Endothelial cell of umbilical vein (primary cell): ENCODE results near the gene NUP214. TPM values are rescaled to one million over a fixed set of nuclear protein-coding genes. Genes with fewer than 3 reads are reported as not detected.

ENCODE experiments used
- BruUV-seq: library from RNA; stranded (reverse); fragments of 400-500 nt; replicated peaks from 2 replicates; lab custom pipeline; 2021; lab: Mats Ljungman, UMichigan
- CTCF ChIA-PET: fragments of 300-600, 350-600 bp; sonication (Branson Sonifier 250); formaldehyde crosslinking; loops from one replicate; lab custom pipeline; 2021; ENCODE audit warnings: antibody characterized with exemption, inconsistent platforms; lab: Charles Lee
- POLR2A ChIA-PET: fragments of 300-600, 350-600 bp; sonication (Branson Sonifier 250); formaldehyde crosslinking; loops from one replicate; lab custom pipeline; 2021; ENCODE audit warnings: antibody characterized with exemption, inconsistent platforms; lab: Charles Lee
- DNase-seq: peaks from one replicate; pipeline ENCODE4 v3.0.0-alpha.2; 2011; ENCODE audit warnings: low read depth, low spot score
- FAIRE-seq: peaks from 2 replicates; lab custom pipeline; 2011; peaks lifted over from hg19 to GRCh38; lab: Jason Lieb, UNC
- H2AFZ ChIP-seq: 2 replicates; pipeline ENCODE4 v1.6.0; 2012; ENCODE audit warnings: low read depth, low read length, control low read depth, inconsistent platforms
- H3K27ac ChIP-seq: 2 replicates; pipeline ENCODE4 v1.5.1; 2011; ENCODE audit warnings: low read depth, mild to moderate bottlenecking, control low read depth, low read length, moderate library complexity; ENCODE audit not compliant: insufficient read depth
- H3K27me3 ChIP-seq, 2 experiments: 2 replicates each; pipeline versions ENCODE4 v1.6.0 to v1.6.1; 2011; ENCODE audit warnings: low read length in 2 of 2, mixed read lengths in 1 of 2; ENCODE audit not compliant: control insufficient read depth in 2 of 2, insufficient read depth in 2 of 2
- H3K36me3 ChIP-seq, 2 experiments: 2 replicates in 1 of 2; 3 replicates in 1 of 2; pipeline ENCODE4 v1.5.1; 2011; ENCODE audit warnings: low read length in 2 of 2, mild to moderate bottlenecking in 1 of 2, moderate library complexity in 1 of 2; ENCODE audit not compliant: control insufficient read depth in 2 of 2, insufficient read depth in 2 of 2; ENCODE audit errors: extremely low read depth in 1 of 2
- H3K4me1 ChIP-seq: 3 replicates; pipeline ENCODE4 v1.5.1; 2011; ENCODE audit warnings: mild to moderate bottlenecking, low read length; ENCODE audit not compliant: control insufficient read depth, insufficient read depth; ENCODE audit errors: extremely low read depth
- H3K4me2 ChIP-seq: 2 replicates; pipeline ENCODE4 v1.6.1; 2011; ENCODE audit warnings: low read length, control low read depth, mixed read lengths; ENCODE audit not compliant: insufficient read depth
- H3K4me3 ChIP-seq, 3 experiments: fragments of 200-600 bp in 1 of 3; sonication (generic), shearing (Covaris generic) in 1 of 3; replicated peaks in 1 of 3; 2 replicates each; pipeline ENCODE4 v1.5.1; 2011 to 2016; ENCODE audit warnings: control low read depth in 3 of 3, low read length in 3 of 3, mild to moderate bottlenecking in 2 of 3, inconsistent platforms in 1 of 3, low read depth in 1 of 3, moderate library complexity in 1 of 3; ENCODE audit not compliant: insufficient read depth in 1 of 3
- H3K79me2 ChIP-seq: 2 replicates; pipeline ENCODE4 v1.6.0; 2012; ENCODE audit warnings: low read length, inconsistent platforms; ENCODE audit not compliant: control insufficient read depth, insufficient read depth
- H3K9ac ChIP-seq: replicated peaks from 2 replicates; pipeline ENCODE3; 2011; ENCODE audit warnings: low read length, control low read depth; ENCODE audit not compliant: insufficient read depth; ENCODE audit errors: extremely low read depth
- H3K9me1 ChIP-seq: replicated peaks from 3 replicates; pipeline ENCODE4 v1.6.0; 2011; ENCODE audit warnings: mild to moderate bottlenecking, low read length; ENCODE audit not compliant: control insufficient read depth, insufficient read depth; ENCODE audit errors: extremely low read depth
- H3K9me3 ChIP-seq: replicated peaks from 2 replicates; pipeline ENCODE4 v1.5.1; 2012; ENCODE audit warnings: low read length, inconsistent platforms; ENCODE audit not compliant: control insufficient read depth, insufficient read depth
- H4K20me1 ChIP-seq: replicated peaks from 2 replicates; pipeline ENCODE3; 2011; ENCODE audit warnings: mild to moderate bottlenecking, low read length; ENCODE audit not compliant: control insufficient read depth, insufficient read depth; ENCODE audit errors: extremely low read depth
- EZH2 ChIP-seq: IDR thresholded peaks from 2 replicates; pipeline ENCODE4 v1.6.1; 2012; ENCODE audit warnings: borderline replicate concordance, low read depth, mild to moderate bottlenecking, moderate library complexity, low read length, inconsistent platforms; ENCODE audit not compliant: severe bottlenecking
- FOS ChIP-seq: IDR thresholded peaks from 2 replicates; pipeline ENCODE4 v1.6.1; 2011; ENCODE audit warnings: mild to moderate bottlenecking, low read length, moderate library complexity, borderline replicate concordance; ENCODE audit not compliant: insufficient read depth
- GATA2 ChIP-seq: IDR thresholded peaks from 2 replicates; pipeline ENCODE4 v1.7.0; 2011; ENCODE audit warnings: low read depth, mild to moderate bottlenecking, moderate library complexity, mixed read lengths, low read length; ENCODE audit not compliant: insufficient read length, insufficient read depth
- MYC ChIP-seq: IDR thresholded peaks from one replicate; pipeline ENCODE4 v1.6.1; 2011; ENCODE audit warnings: mild to moderate bottlenecking, low read depth, low read length
- dilution Hi-C: fragments of 300-500 bp; cut with MboI; formaldehyde crosslinking; loops from one replicate; pipeline ENCODE4 v1.15.0; 2019; ENCODE audit warnings: low sequenced_read_pairs; ENCODE audit not compliant: extremely low pct_ligation_motif_present
- intact Hi-C: fragments of 100-400 bp; cut with micrococcal nuclease; formaldehyde crosslinking; loops from one replicate; pipeline ENCODE4 v1.10.0; 2022
- polyA plus RNA-seq, 4 experiments: library from polyadenylated mRNA; depleted of rRNA in 3 of 4; stranded (reverse) in 3 of 4; unstranded in 1 of 4; fragments of >200 nt; gene quantifications; 2 replicates each; pipeline versions ENCODE4 v1.2.1 to v1.2.3, GENCODE V29; 2011 to 2012; ENCODE audit warnings: missing spikeins in 1 of 4
- total RNA-seq: library from RNA; stranded (reverse); gene quantifications from 2 replicates; pipeline ENCODE4 v1.2.3, GENCODE V29; 2021
- TF ChIP-seq, protein P1 (sequence below), 2 donors: IDR thresholded peaks; 1 replicate in 1 of 2; 2 replicates in 1 of 2; pipeline ENCODE4 v1.5.1; 2011; ENCODE audit warnings: low read length in 2 of 2, mild to moderate bottlenecking in 2 of 2, moderate library complexity in 2 of 2, control low read depth in 1 of 2, inconsistent platforms in 1 of 2, low read depth in 1 of 2; ENCODE audit not compliant: insufficient read depth in 1 of 2; ENCODE audit errors: extremely low read depth in 1 of 2
- TF ChIP-seq, protein P2 (sequence below): IDR thresholded peaks from 2 replicates; pipeline ENCODE4 v1.6.1; 2011; ENCODE audit not compliant: insufficient read depth, insufficient read length

Gene NUP214
- total and polyA plus RNA-seq, 2 donors (not counting 3 experiments of a cell fraction or from before 2014, with no cell fraction given) = 28.7 to 65.9 TPM

DNA sequence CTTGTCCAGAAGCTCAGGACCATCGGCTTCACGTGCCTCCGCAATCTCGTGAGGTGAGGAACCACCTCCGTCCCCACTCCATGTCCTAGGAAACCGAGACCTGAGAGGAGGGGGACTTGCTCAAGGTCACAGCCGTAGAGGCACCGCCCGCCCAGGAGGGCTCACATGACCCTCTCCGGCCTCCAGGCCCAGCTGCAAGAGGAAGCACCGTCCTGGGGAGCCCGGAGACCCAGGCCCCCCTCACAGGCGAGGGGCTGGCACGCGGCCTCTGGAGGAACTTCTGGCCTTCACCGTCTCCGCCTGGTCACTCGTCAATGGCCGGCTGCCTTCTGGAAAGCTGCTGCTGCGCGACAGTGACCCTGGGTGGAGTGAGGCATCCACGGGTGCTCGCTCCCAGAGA is 126.7 kb downstream of the NUP214 start:
- dilution Hi-C loops = no loop called here
- Histone ChIP-seq H3K36me3 (no peaks in the 10 kb centered on the region), H3K9me1 (no peaks in the 10 kb centered on the region), H2AFZ (no peak overlapping the region), H4K20me1 (no peaks in the 10 kb centered on the region), H3K27me3 (no peaks in the 10 kb centered on the region), H3K4me2 (no peak overlapping the region), H3K79me2 (no peaks in the 10 kb centered on the region), H3K27ac (no peak overlapping the region), H3K9ac (no peak overlapping the region), H3K4me1 (peaks cover 7% of the 10 kb centered on the region), H3K9me3 (no peaks in the 10 kb centered on the region), H3K4me3 (no peak overlapping the region)
- no peak for FAIRE-seq
- POLR2A ChIA-PET = no interaction called here
- TF ChIP-seq EZH2 (no peak), MYC (no peak), FOS (no peak), GATA2 (no peak)
- TF ChIP-seq, protein P1, sequence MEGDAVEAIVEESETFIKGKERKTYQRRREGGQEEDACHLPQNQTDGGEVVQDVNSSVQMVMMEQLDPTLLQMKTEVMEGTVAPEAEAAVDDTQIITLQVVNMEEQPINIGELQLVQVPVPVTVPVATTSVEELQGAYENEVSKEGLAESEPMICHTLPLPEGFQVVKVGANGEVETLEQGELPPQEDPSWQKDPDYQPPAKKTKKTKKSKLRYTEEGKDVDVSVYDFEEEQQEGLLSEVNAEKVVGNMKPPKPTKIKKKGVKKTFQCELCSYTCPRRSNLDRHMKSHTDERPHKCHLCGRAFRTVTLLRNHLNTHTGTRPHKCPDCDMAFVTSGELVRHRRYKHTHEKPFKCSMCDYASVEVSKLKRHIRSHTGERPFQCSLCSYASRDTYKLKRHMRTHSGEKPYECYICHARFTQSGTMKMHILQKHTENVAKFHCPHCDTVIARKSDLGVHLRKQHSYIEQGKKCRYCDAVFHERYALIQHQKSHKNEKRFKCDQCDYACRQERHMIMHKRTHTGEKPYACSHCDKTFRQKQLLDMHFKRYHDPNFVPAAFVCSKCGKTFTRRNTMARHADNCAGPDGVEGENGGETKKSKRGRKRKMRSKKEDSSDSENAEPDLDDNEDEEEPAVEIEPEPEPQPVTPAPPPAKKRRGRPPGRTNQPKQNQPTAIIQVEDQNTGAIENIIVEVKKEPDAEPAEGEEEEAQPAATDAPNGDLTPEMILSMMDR (IDR thresholded peaks at IDR 0.05; ENCODE audit: extremely low read depth in 1 of 2, insufficient read depth in 1 of 2, low read depth in 1 of 2, low read length in 2 of 2) = no peak
- TF ChIP-seq, protein P2, sequence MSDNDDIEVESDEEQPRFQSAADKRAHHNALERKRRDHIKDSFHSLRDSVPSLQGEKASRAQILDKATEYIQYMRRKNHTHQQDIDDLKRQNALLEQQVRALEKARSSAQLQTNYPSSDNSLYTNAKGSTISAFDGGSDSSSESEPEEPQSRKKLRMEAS = no peak
- CTCF ChIA-PET = interaction anchor here (1.1 kb wide), 1 partner anchor 85 kb away, joined by 3 read pairs; no protein-coding TSS in a partner anchor
- intact Hi-C loops = no loop called here
- no TSS peak for BruUV-seq
- no peak for DNase-seq
